ENCODE results near the gene APOC4. TPM values are rescaled to one million over a fixed set of nuclear protein-coding genes. Genes with fewer than 3 reads are reported as not detected.
"Not testable (repeated sequence)": the region's sequence is repeated elsewhere in the genome, so short reads cannot be mapped to it uniquely, and the experiment has no call there.

Gene APOC4
- total RNA-seq, 1 experiment from 2014 or later, result not detected

GRCh38 chr19:44914433-44915206, 27.4 kb upstream of the APOC4 start, which contains the start of gene APOC1:
TSS of gene APOC1 (plus strand) at chr19:44914608. CDS start at chr19:44914892, 284 bp downstream.
- not testable (repeated sequence) for H2BK20ac ChIP-seq (ENCODE audit: low read depth, low read length, poor library complexity, severe bottlenecking); H2BK15ac ChIP-seq (ENCODE audit: low read depth, low read length); H4K20me1 ChIP-seq (ENCODE audit: control insufficient read depth, insufficient read depth, insufficient read length); H2BK120ac ChIP-seq (ENCODE audit: low read depth, low read length, poor library complexity, severe bottlenecking); H2BK5ac ChIP-seq (ENCODE audit: insufficient read length, low read length); H3K9me3 ChIP-seq (ENCODE audit: control insufficient read depth, low read depth, low read length); H3T11ph ChIP-seq (ENCODE audit: low read length); H2AK5ac ChIP-seq (ENCODE audit: insufficient read length, low read length); H3K4ac ChIP-seq (ENCODE audit: low read depth, low read length); H3K79me1 ChIP-seq (ENCODE audit: insufficient read depth, low read depth, low read length, poor library complexity, severe bottlenecking); H3K4me1 ChIP-seq (ENCODE audit: insufficient read depth, low read length); H2BK12ac ChIP-seq (ENCODE audit: insufficient read length, low read depth, low read length); H3K23ac ChIP-seq (ENCODE audit: insufficient read length, low read depth, low read length); H3K56ac ChIP-seq (ENCODE audit: insufficient read length, low read depth, low read length); H4K91ac ChIP-seq (ENCODE audit: insufficient read length, low read depth, low read length); H4K5ac ChIP-seq (ENCODE audit: insufficient read length, low read depth, low read length); H2AFZ ChIP-seq (ENCODE audit: low read length); H3K79me2 ChIP-seq (ENCODE audit: insufficient read depth, low read length); H3K27me3 Mint-ChIP-seq (ENCODE audit: low read depth); H4K8ac ChIP-seq (replicated peaks; ENCODE audit: insufficient read length, low read depth, low read length); H3K23me2 ChIP-seq (ENCODE audit: insufficient read length, low read depth, low read length, poor library complexity, severe bottlenecking); H3K9me3 Mint-ChIP-seq; H3K27me3 ChIP-seq (ENCODE audit: insufficient read depth, low read length); H3K36me3 Mint-ChIP-seq (ENCODE audit: insufficient read depth in 1 of 3, low read depth in 3 of 3)
- H3K4me3 Mint-ChIP-seq, result peak within 1 kb of the TSS; percentile 94 to 98
- peak within 1 kb of the TSS; percentile 96 to 100 (median 99) for H3K27ac Mint-ChIP-seq
- peak; percentile 94 for DNase-seq
- Histone ChIP-seq H3K4me2 (ENCODE audit: insufficient read depth, insufficient read length, low read length) (peak within 1 kb of the TSS; percentile 75), H3K14ac (ENCODE audit: insufficient read depth, low read length) (peak within 1 kb of the TSS; percentile 68), H3K9ac (ENCODE audit: extremely low read depth, insufficient read length, low read length) (peak within 1 kb of the TSS; percentile 21), H3K27ac (ENCODE audit: insufficient read length, low read depth, low read length) (peak within 1 kb of the TSS; percentile 22), H3K18ac (ENCODE audit: insufficient read length, low read depth, low read length) (peak within 1 kb of the TSS; percentile 93)
- no CpG with 5 or more reads among the region's 28 CpGs for WGBS (ENCODE audit: extremely low coverage, insufficient read length, low lambda C conversion rate)
- peaks cover 29 to 34% of the 10 kb centered on the region in 2 experiments for H3K4me1 Mint-ChIP-seq

All from H9 (cell line).